A549 (cell line): ENCODE measurements around the gene PCDH9. TPM values are rescaled to one million over a fixed set of nuclear protein-coding genes. Genes with fewer than 3 reads are reported as not detected.

Source experiments
- ATAC-seq, 2 experiments: fragments of 200-7000 bp in 1 of 2; fragments of >200 bp in 1 of 2; cut with Nextera tagmentation in 1 of 2; cut with Tn5 transposase in 1 of 2; 3 replicates each; pipeline versions ENCODE4 v1.8.0 to v1.9.1; 2018 to 2020; ENCODE audit warnings: mild to moderate bottlenecking in 1 of 2, moderate library complexity in 1 of 2
- CTCF ChIA-PET: fragments of 300-600 bp; sonication (Branson Sonifier 250); formaldehyde crosslinking; extraction: SDS; loops from one replicate; lab custom pipeline; 2021; ENCODE audit warnings: antibody characterized with exemption, inconsistent platforms; lab: Yijun Ruan, JAX
- POLR2A ChIA-PET: fragments of 350-600 bp; formaldehyde crosslinking; extraction: SDS; loops from one replicate; lab custom pipeline; 2021; ENCODE audit warnings: antibody characterized with exemption, inconsistent platforms; lab: Yijun Ruan, JAX
- DNase-seq, 2 experiments: peaks; one replicate each; pipeline versions ENCODE4 v3.0.0 to v3.0.0-alpha.2; 2011 to 2016; ENCODE audit warnings: low read depth in 1 of 2, low spot score in 1 of 2
- FAIRE-seq: peaks from 2 replicates; lab custom pipeline; 2011; peaks lifted over from hg19 to GRCh38; lab: Jason Lieb, UNC
- H3K27ac ChIP-seq, 2 experiments: fragments of >200 bp; sonication (Bioruptor Twin); formaldehyde crosslinking; 3 replicates each; pipeline ENCODE4 v1.5.1; 2016 to 2017
- H3K4me1 ChIP-seq: fragments of >200 bp; sonication (Bioruptor Twin); formaldehyde crosslinking; 3 replicates; pipeline ENCODE4 v1.6.1; 2016
- H3K4me2 ChIP-seq: fragments of >200 bp; sonication (Bioruptor Twin); formaldehyde crosslinking; 3 replicates; pipeline ENCODE4 v1.6.1; 2016
- H3K4me3 ChIP-seq: fragments of >200 bp; sonication (Bioruptor Twin); formaldehyde crosslinking; 3 replicates; pipeline ENCODE4 v1.5.1; 2016
- H3K9me3 ChIP-seq: fragments of >200 bp; sonication (Bioruptor Twin); formaldehyde crosslinking; 3 replicates; pipeline ENCODE4 v1.6.1; 2016
- BHLHE40 ChIP-seq: IDR thresholded peaks from 2 replicates; pipeline ENCODE4 v1.6.1; 2012; ENCODE audit warnings: low read depth, low read length, inconsistent platforms
- CHD2 ChIP-seq: fragments of 150-350 bp; IDR thresholded peaks from 2 replicates; pipeline ENCODE4 v1.6.1; 2014; ENCODE audit warnings: low read length; ENCODE audit not compliant: partially characterized antibody
- CHD4 ChIP-seq: fragments of 200-600 bp; sonication (generic); IDR thresholded peaks from 2 replicates; pipeline ENCODE4 v1.6.1; 2016; ENCODE audit warnings: antibody characterized with exemption, mild to moderate bottlenecking, borderline replicate concordance
- CTCF ChIP-seq: fragments of >200 bp; sonication (Bioruptor Twin); formaldehyde crosslinking; IDR thresholded peaks from 3 replicates; pipeline ENCODE4 v1.5.1; 2016
- E2F6 ChIP-seq: IDR thresholded peaks from 2 replicates; pipeline ENCODE4 v1.6.1; 2012; ENCODE audit warnings: low read depth, borderline replicate concordance
- EHMT2 ChIP-seq: fragments of 200-600 bp; sonication (generic); IDR thresholded peaks from 2 replicates; pipeline ENCODE4 v1.6.1; 2016; ENCODE audit warnings: antibody characterized with exemption, low read depth, mild to moderate bottlenecking, moderate library complexity
- EP300 ChIP-seq, 2 experiments: fragments of >200 bp; sonication (Bioruptor Twin); formaldehyde crosslinking; IDR thresholded peaks; 2 replicates in 1 of 2; 3 replicates in 1 of 2; pipeline ENCODE4 v1.6.1; 2016 to 2017
- ESRRA ChIP-seq: fragments of 150-350 bp; IDR thresholded peaks from 2 replicates; pipeline ENCODE4 v1.6.1; 2014; ENCODE audit warnings: mild to moderate bottlenecking, low read length, borderline replicate concordance
- GATA3 ChIP-seq: IDR thresholded peaks from 2 replicates; pipeline ENCODE4 v1.6.1; 2012; ENCODE audit warnings: borderline replicate concordance
- HDAC2 ChIP-seq: fragments of 200-600 bp; sonication (generic); IDR thresholded peaks from 2 replicates; pipeline ENCODE4 v1.6.1; 2016
- JUNB ChIP-seq: fragments of >200 bp; sonication (Bioruptor Twin); formaldehyde crosslinking; IDR thresholded peaks from 2 replicates; pipeline ENCODE4 v1.6.1; 2016
- KDM1A ChIP-seq: fragments of 200-600 bp; sonication (generic); IDR thresholded peaks from 2 replicates; pipeline ENCODE4 v1.6.1; 2016; ENCODE audit warnings: low read depth, mild to moderate bottlenecking
- KDM5A ChIP-seq: fragments of 200-600 bp; sonication (generic); IDR thresholded peaks from 2 replicates; pipeline ENCODE4 v1.6.1; 2016; ENCODE audit warnings: antibody characterized with exemption, mild to moderate bottlenecking
- MYC ChIP-seq: IDR thresholded peaks from 2 replicates; pipeline ENCODE4 v1.6.1; 2012; ENCODE audit warnings: mild to moderate bottlenecking, inconsistent platforms, low read length, improper control_type of control experiment, borderline replicate concordance
- NFE2L2 ChIP-seq: fragments of 150-350 bp; conservative IDR thresholded peaks from 2 replicates; pipeline ENCODE4 v1.6.1; 2014; ENCODE audit warnings: low read length
- NPAS2 ChIP-seq: fragments of 250-450 bp; sonication (Bioruptor Pico); IDR thresholded peaks from 2 replicates; pipeline ENCODE4 v1.8.0; 2022; ENCODE audit warnings: mild to moderate bottlenecking, moderate library complexity, borderline replicate concordance
- NR3C1 ChIP-seq: fragments of >200 bp; sonication (Bioruptor Twin); formaldehyde crosslinking; IDR thresholded peaks from 3 replicates; pipeline ENCODE4 v1.6.1; 2017
- RCOR1 ChIP-seq: fragments of 150-350 bp; IDR thresholded peaks from 2 replicates; pipeline ENCODE4 v1.6.1; 2014; ENCODE audit warnings: antibody characterized with exemption, low read length, low read depth
- RFX5 ChIP-seq: fragments of 450-650 bp; IDR thresholded peaks from 2 replicates; pipeline ENCODE4 v1.7.1; 2014; ENCODE audit warnings: antibody characterized with exemption, mild to moderate bottlenecking, moderate library complexity
- RNF2 ChIP-seq: fragments of 200-600 bp; sonication (generic); IDR thresholded peaks from 2 replicates; pipeline ENCODE4 v1.6.1; 2016; ENCODE audit warnings: low read depth, mild to moderate bottlenecking, antibody characterized with exemption, moderate library complexity, borderline replicate concordance
- SMC3 ChIP-seq: fragments of >200 bp; sonication (Bioruptor Twin); formaldehyde crosslinking; IDR thresholded peaks from 3 replicates; pipeline ENCODE4 v1.6.1; 2018; ENCODE audit warnings: inconsistent platforms
- SREBF2 ChIP-seq: fragments of 450-650 bp; IDR thresholded peaks from 2 replicates; pipeline ENCODE4 v1.6.1; 2014; ENCODE audit warnings: mild to moderate bottlenecking, moderate library complexity
- TP53 ChIP-seq: fragments of 250-450 bp; sonication (Bioruptor Pico); IDR thresholded peaks from 2 replicates; pipeline ENCODE4 v1.5.0; 2021; ENCODE audit warnings: mild to moderate bottlenecking, moderate library complexity
- ZNF302 ChIP-seq: fragments of 250-450 bp; sonication (Bioruptor Pico); IDR thresholded peaks from 2 replicates; pipeline ENCODE4 v1.9.0; 2021; ENCODE audit warnings: inconsistent platforms, mild to moderate bottlenecking, moderate library complexity
- WGBS: methylation state at CpG from one replicate; pipeline ENCODE4 v1.1.6; 2017; ENCODE audit errors: missing lambda C conversion rate; 5-methylcytosine and 5-hydroxymethylcytosine counted together
- polyA plus RNA-seq, 4 experiments: library from polyadenylated mRNA; depleted of rRNA in 3 of 4; stranded (reverse); fragments of >200 nt; fragmentation: RNase III in 1 of 4; extraction: RNeasy Plus Mini Kit Qiagen cat#74134 plus additional on column Dnase treatment in 1 of 4; gene quantifications; 2 replicates in 3 of 4; 3 replicates in 1 of 4; pipeline ENCODE4 v1.2.3, GENCODE V29; 2011 to 2017
- TF ChIP-seq, protein P1 (sequence below): IDR thresholded peaks from 2 replicates; pipeline ENCODE4 v1.6.1; 2012
- TF ChIP-seq, protein P2 (sequence below): fragments of 150-350 bp; IDR thresholded peaks from 2 replicates; pipeline ENCODE4 v1.6.1; 2014; ENCODE audit warnings: low read depth, mild to moderate bottlenecking, low read length

PCDH9 gene
- polyA plus RNA-seq, 2 of the 4 experiments (the other 2 are of a cell fraction), result 16.0 to 29.5 TPM

- Histone ChIP-seq H3K4me1 (peaks cover 38% of the 10 kb centered on the region), H3K9me3 (no peaks in the 10 kb centered on the region)
- DNase-seq, result no peak
- POLR2A ChIA-PET, result no interaction called here
- WGBS, result 100% methylated on average over 1 of the region's 26 CpGs
- TF ChIP-seq NPAS2 (CRISPR knock-in tag) (no peak), GATA3 (no peak), JUNB (no peak), HDAC2 (no peak), EHMT2 (no peak)
- TF ChIP-seq, all 56 proteins: peak for 0
- H3K4me3 ChIP-seq, result no peak overlapping the region
- no peak for FAIRE-seq
- CTCF ChIA-PET, result no interaction called here
- no peak overlapping the region for H3K4me2 ChIP-seq
- ATAC-seq, result no peak
- peak overlapping the region in 1 of 2 experiments; percentile 35; a peak in 1 of 6 replicates for H3K27ac ChIP-seq
Measured at GRCh38 chr13:66560991-66561390, 669.1 kb downstream of the PCDH9 start.

GRCh38 chr13:66560189-66560588 lies 669.9 kb downstream of the PCDH9 start:
- Histone ChIP-seq H3K4me2 (peak overlapping the region; percentile 44; the same call in 1 of the 3 replicates), H3K4me3 (no peak overlapping the region), H3K27ac (peak overlapping the region; percentile 17 to 35; a peak in 1 of 6 replicates), H3K4me1 (peaks cover 39% of the 10 kb centered on the region), H3K9me3 (no peaks in the 10 kb centered on the region)
- ATAC-seq (peak in 1 of 2 experiments; percentile 46; a peak in 3 of 6 replicates), DNase-seq (peak in 1 of 2 experiments; percentile 21), FAIRE-seq (no peak)
- CTCF ChIA-PET, result no interaction called here
- TF ChIP-seq ZNF302 (CRISPR knock-in tag) (no peak), RNF2 (no peak), SREBF2 (no peak), BHLHE40 (no peak), SMC3 (no peak), EP300 (IDR thresholded peaks at IDR 0.05) (no peak), CHD4 (no peak), NFE2L2 (no peak), CHD2 (no peak), E2F6 (no peak)
- TF ChIP-seq, protein P1, sequence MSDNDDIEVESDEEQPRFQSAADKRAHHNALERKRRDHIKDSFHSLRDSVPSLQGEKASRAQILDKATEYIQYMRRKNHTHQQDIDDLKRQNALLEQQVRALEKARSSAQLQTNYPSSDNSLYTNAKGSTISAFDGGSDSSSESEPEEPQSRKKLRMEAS, result no peak
- POLR2A ChIA-PET, result no interaction called here
- WGBS, result 13% methylated on average over 3 of the region's 3 CpGs

GRCh38 chr13:66559093-66559492 lies 671.0 kb downstream of the PCDH9 start:
- Histone ChIP-seq H3K4me1 (peaks cover 39% of the 10 kb centered on the region), H3K4me2 (peak overlapping the region; percentile 53; the same call in 2 of the 3 replicates), H3K4me3 (no peak overlapping the region), H3K9me3 (no peaks in the 10 kb centered on the region), H3K27ac (no peak overlapping the region; a peak in 1 of 6 replicates)
- no peak for ATAC-seq
- DNase-seq, result no peak
- ChIA-PET POLR2A (no interaction called here), CTCF (no interaction called here)
- FAIRE-seq, result no peak
- TF ChIP-seq E2F6 (no peak), TP53 (CRISPR knock-in tag) (no peak), NR3C1 (no peak), KDM5A (no peak), RCOR1 (no peak), MYC (no peak), CTCF (no peak), JUNB (no peak), CHD4 (no peak), HDAC2 (no peak), ESRRA (no peak), KDM1A (no peak), RFX5 (no peak)
- TF ChIP-seq, protein P1, result no peak
- TF ChIP-seq, protein P2, sequence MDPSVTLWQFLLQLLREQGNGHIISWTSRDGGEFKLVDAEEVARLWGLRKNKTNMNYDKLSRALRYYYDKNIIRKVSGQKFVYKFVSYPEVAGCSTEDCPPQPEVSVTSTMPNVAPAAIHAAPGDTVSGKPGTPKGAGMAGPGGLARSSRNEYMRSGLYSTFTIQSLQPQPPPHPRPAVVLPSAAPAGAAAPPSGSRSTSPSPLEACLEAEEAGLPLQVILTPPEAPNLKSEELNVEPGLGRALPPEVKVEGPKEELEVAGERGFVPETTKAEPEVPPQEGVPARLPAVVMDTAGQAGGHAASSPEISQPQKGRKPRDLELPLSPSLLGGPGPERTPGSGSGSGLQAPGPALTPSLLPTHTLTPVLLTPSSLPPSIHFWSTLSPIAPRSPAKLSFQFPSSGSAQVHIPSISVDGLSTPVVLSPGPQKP, result no peak
